ENCODE data around the gene TAS1R1.

DNA sequence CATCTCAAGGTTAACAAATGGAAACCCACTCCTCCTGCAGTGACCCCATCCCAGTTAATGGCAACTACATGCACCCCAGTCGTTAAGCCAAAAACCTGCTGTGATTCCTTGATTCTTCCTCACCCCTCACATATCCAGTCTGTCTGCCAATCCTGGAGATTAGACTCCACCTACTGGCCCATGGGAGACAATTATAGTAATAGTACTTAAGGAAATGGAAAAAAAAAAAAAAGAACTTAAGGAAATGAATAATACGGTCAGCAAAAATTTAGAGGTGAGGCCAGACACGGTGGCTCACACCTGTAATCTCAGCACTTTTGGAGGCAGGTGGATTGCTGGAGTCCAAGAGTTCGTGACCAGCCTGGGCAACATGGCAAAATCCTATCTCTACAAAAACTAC lies 7.8 kb upstream of the TAS1R1 start:
- no peak for TF ChIP-seq POLR2AphosphoS5 (IDR thresholded peaks at IDR 0.05; ENCODE audit: borderline replicate concordance, low read depth, low read length)
- TF ChIP-seq EZH2 (IDR thresholded peaks at IDR 0.05): no peak

All from SK-N-MC (cell line).